HL-60 (cell line): Measurements from ENCODE around the gene TLR9.

Experiments used
- DNase-seq, 2 experiments: peaks; one replicate each; pipeline ENCODE4 v3.0.0-alpha.2; 2010 to 2020; ENCODE audit warnings: low read depth in 1 of 2, low spot score in 1 of 2
- H3K27ac ChIP-seq: fragments of 250-450 bp; sonication (Bioruptor Pico); replicated peaks from 2 replicates; pipeline ENCODE4 v1.5.1; 2020; ENCODE audit warnings: mild to moderate bottlenecking, moderate library complexity
- H3K27me3 ChIP-seq: fragments of 250-450 bp; sonication (Bioruptor Pico); 2 replicates; pipeline ENCODE4 v1.5.1; 2021; ENCODE audit warnings: mild to moderate bottlenecking, moderate library complexity; ENCODE audit not compliant: insufficient read depth, poor library complexity, severe bottlenecking
- H3K4me3 ChIP-seq: replicated peaks from 2 replicates; pipeline ENCODE4 v1.5.1; 2011; ENCODE audit warnings: mild to moderate bottlenecking, control low read depth, low read length; ENCODE audit not compliant: insufficient read depth
- GABPA ChIP-seq: IDR thresholded peaks from 2 replicates; pipeline ENCODE4 v1.6.1; 2012; ENCODE audit warnings: low read depth
- POLR2AphosphoS5 ChIP-seq: IDR thresholded peaks from 2 replicates; pipeline ENCODE4 v1.6.1; 2012; ENCODE audit warnings: low read depth
- SPI1 ChIP-seq: IDR thresholded peaks from 2 replicates; pipeline ENCODE4 v1.6.1; 2012; ENCODE audit warnings: low read depth, mild to moderate bottlenecking, borderline replicate concordance
- TF ChIP-seq, protein P1 (sequence below): IDR thresholded peaks from one replicate; pipeline ENCODE4 v1.5.1; 2011; ENCODE audit warnings: low read length, control low read depth, inconsistent platforms; ENCODE audit not compliant: insufficient read depth
- TF ChIP-seq, protein P2 (sequence below): IDR thresholded peaks from 2 replicates; pipeline ENCODE4 v1.6.1; 2012; ENCODE audit warnings: low read depth; ENCODE audit not compliant: insufficient replicate concordance

The TLR9 gene

DNA sequence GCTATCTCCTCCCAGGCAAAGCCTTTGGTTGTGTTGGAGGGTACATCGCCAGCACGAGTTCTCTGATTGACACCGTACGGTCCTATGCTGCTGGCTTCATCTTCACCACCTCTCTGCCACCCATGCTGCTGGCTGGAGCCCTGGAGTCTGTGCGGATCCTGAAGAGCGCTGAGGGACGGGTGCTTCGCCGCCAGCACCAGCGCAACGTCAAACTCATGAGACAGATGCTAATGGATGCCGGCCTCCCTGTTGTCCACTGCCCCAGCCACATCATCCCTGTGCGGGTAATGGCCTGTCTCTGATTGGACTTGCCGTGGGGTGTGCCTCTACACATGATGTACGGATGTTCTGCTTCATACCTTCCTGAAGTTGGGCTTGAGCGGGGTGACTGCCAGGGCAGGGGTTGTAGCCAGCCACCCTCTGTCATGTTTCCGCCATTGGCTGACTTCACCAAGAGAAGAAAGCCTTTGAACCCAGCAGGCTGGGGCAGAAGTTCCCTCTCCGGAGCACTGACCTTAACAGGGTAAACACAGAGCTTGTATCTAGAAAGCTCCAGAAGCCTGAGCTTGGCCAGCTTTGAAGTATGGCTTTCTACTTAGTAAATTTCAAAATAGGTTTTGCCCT is 14.1 kb downstream of the TLR9 start:
- Histone ChIP-seq H3K27ac (peak overlapping the region; percentile 66), H3K27me3 (no peaks in the 10 kb centered on the region), H3K4me3 (no peak overlapping the region)
- no peak for TF ChIP-seq GABPA
- no peak for TF ChIP-seq SPI1
- no peak for TF ChIP-seq POLR2AphosphoS5
- TF ChIP-seq, protein P1, sequence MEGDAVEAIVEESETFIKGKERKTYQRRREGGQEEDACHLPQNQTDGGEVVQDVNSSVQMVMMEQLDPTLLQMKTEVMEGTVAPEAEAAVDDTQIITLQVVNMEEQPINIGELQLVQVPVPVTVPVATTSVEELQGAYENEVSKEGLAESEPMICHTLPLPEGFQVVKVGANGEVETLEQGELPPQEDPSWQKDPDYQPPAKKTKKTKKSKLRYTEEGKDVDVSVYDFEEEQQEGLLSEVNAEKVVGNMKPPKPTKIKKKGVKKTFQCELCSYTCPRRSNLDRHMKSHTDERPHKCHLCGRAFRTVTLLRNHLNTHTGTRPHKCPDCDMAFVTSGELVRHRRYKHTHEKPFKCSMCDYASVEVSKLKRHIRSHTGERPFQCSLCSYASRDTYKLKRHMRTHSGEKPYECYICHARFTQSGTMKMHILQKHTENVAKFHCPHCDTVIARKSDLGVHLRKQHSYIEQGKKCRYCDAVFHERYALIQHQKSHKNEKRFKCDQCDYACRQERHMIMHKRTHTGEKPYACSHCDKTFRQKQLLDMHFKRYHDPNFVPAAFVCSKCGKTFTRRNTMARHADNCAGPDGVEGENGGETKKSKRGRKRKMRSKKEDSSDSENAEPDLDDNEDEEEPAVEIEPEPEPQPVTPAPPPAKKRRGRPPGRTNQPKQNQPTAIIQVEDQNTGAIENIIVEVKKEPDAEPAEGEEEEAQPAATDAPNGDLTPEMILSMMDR: no peak
- DNase-seq: no peak

DNA sequence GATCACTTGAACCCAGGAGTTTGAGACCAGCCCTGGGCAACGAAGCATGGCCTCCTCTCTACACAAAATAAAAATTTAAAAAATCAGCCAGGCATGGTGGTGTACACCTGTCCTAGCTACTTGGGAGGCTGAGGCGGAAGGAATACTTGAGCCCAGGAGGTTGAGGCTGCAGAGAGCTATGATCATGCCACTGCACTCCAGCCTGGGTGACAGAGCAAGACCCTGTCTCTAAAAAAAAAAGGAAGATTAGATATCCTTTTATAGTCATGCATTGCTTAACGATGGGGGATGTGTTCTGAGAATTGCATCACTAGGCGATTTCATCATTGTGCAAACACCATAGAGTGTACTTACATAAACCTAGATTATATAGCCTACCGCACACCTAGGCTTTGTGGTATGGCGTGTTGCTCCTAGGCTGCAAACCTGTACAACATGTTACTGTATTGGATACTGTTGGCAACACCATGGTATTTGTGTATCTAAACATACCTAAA is 14.8 kb downstream of the TLR9 start:
- peak overlapping the region; percentile 66 for H3K27ac ChIP-seq
- no peaks in the 10 kb centered on the region for H3K27me3 ChIP-seq
- H3K4me3 ChIP-seq: no peak overlapping the region
- peak; percentile 90 to 95 for DNase-seq
- TF ChIP-seq GABPA (no peak; the same call in 1 of the 2 replicates), SPI1 (no peak; the same call in 1 of the 2 replicates), POLR2AphosphoS5 (peak; percentile 41; the same call in 1 of the 2 replicates)
- TF ChIP-seq, protein P2, sequence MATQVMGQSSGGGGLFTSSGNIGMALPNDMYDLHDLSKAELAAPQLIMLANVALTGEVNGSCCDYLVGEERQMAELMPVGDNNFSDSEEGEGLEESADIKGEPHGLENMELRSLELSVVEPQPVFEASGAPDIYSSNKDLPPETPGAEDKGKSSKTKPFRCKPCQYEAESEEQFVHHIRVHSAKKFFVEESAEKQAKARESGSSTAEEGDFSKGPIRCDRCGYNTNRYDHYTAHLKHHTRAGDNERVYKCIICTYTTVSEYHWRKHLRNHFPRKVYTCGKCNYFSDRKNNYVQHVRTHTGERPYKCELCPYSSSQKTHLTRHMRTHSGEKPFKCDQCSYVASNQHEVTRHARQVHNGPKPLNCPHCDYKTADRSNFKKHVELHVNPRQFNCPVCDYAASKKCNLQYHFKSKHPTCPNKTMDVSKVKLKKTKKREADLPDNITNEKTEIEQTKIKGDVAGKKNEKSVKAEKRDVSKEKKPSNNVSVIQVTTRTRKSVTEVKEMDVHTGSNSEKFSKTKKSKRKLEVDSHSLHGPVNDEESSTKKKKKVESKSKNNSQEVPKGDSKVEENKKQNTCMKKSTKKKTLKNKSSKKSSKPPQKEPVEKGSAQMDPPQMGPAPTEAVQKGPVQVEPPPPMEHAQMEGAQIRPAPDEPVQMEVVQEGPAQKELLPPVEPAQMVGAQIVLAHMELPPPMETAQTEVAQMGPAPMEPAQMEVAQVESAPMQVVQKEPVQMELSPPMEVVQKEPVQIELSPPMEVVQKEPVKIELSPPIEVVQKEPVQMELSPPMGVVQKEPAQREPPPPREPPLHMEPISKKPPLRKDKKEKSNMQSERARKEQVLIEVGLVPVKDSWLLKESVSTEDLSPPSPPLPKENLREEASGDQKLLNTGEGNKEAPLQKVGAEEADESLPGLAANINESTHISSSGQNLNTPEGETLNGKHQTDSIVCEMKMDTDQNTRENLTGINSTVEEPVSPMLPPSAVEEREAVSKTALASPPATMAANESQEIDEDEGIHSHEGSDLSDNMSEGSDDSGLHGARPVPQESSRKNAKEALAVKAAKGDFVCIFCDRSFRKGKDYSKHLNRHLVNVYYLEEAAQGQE: peak; percentile 46
- TF ChIP-seq, protein P1: no peak

DNA sequence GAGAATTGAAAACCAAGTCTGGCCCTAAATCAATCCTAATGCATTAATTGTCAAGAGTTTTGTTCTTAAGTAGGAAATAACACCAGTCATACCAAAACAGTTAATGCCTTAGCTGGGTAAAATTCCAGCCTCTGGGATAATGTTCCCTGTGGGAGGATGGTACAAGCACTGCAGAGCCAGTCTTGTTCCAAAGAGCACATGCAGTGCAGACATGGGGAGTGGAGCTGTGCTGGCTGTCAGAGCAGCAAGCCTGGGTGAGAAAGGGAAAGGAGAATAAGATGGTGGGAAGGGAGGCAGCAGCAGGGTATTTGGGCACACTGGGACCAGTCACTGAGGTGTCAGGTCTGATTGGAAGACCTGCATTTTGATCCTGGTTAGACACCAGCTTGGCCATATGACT is 15.4 kb downstream of the TLR9 start:
- no peak for TF ChIP-seq SPI1
- TF ChIP-seq, protein P2: no peak
- TF ChIP-seq, protein P1: no peak
- TF ChIP-seq POLR2AphosphoS5: no peak
- no peak for TF ChIP-seq GABPA
- H3K27ac ChIP-seq: peak overlapping the region; percentile 66
- no peaks in the 10 kb centered on the region for H3K27me3 ChIP-seq
- no peak overlapping the region for H3K4me3 ChIP-seq
- no peak for DNase-seq

DNA sequence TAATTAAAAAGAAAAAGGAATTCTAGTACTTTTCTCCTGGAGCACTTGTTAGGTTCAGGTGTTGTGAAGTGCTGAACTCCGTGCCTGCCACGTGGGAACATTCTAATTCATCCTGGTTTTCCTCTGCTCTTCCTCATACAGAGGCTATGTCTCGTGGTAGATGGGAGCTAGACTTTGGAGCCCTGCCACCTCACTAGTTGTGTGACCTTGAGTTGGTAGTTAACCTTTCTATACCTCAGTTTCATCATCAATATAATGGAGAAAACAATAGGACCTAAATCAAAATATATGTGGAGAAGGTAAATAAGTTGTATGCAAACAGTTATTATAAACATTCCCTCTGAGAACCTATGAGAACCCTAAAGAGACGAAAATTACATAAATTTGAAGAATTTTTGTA is 16.9 kb downstream of the TLR9 start:
- TF ChIP-seq, protein P1: no peak
- TF ChIP-seq GABPA (no peak), POLR2AphosphoS5 (no peak), SPI1 (no peak)
- TF ChIP-seq, protein P2: no peak
- peak overlapping the region; percentile 66; the same call in 1 of the 2 replicates for H3K27ac ChIP-seq
- no peaks in the 10 kb centered on the region for H3K27me3 ChIP-seq
- H3K4me3 ChIP-seq: no peak overlapping the region
- no peak for DNase-seq
